Loucy (cell line): Measurements from ENCODE around the gene NTN5.

Experiments used
- CTCF ChIP-seq: fragments of 200-600 bp; sonication (generic); conservative IDR thresholded peaks from 2 replicates; pipeline ENCODE4 v1.5.1; 2014; ENCODE audit warnings: mild to moderate bottlenecking, antibody characterized with exemption, low read length
- EZH2phosphoT487 ChIP-seq: fragments of 200-600 bp; IDR thresholded peaks from 2 replicates; pipeline ENCODE4 v1.6.1; 2018; ENCODE audit warnings: antibody characterized with exemption, mild to moderate bottlenecking, moderate library complexity, borderline replicate concordance

GRCh38 chr19:48651683-48652048, 21.2 kb downstream of the NTN5 start:
- TF ChIP-seq CTCF (no peak), EZH2phosphoT487 (no peak)
